22Rv1 (cell line): ENCODE measurements around the gene GALR1.

Source experiments
- ZFX ChIP-seq: fragments of 450-650 bp; IDR thresholded peaks from 2 replicates; pipeline ENCODE4 v1.6.1; 2017; ENCODE audit warnings: antibody characterized with exemption, borderline replicate concordance
- TF ChIP-seq, protein P1 (sequence below): fragments of 450-650 bp; IDR thresholded peaks from 2 replicates; pipeline ENCODE4 v1.5.1; 2017; ENCODE audit warnings: mild to moderate bottlenecking

DNA sequence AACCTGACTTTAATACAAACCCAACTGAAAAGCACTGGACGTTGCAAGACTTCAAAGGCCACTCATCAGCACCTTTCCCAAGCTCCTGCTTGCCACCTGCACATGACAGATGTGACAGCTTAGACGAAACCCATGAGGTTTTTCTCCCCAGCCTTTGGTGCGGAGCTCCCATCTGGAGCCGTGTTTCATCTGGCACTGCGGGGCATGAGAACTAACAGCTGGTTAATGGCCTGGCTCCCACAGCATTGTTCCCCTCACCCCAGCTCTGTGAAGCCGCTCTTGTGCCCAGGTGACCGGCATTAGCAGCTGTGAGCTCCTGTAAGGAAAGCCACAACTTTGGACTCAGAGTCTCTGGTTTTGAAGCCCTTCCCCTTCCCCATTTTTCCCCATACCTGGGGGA is 50.9 kb downstream of the GALR1 start:
- TF ChIP-seq, protein P1, sequence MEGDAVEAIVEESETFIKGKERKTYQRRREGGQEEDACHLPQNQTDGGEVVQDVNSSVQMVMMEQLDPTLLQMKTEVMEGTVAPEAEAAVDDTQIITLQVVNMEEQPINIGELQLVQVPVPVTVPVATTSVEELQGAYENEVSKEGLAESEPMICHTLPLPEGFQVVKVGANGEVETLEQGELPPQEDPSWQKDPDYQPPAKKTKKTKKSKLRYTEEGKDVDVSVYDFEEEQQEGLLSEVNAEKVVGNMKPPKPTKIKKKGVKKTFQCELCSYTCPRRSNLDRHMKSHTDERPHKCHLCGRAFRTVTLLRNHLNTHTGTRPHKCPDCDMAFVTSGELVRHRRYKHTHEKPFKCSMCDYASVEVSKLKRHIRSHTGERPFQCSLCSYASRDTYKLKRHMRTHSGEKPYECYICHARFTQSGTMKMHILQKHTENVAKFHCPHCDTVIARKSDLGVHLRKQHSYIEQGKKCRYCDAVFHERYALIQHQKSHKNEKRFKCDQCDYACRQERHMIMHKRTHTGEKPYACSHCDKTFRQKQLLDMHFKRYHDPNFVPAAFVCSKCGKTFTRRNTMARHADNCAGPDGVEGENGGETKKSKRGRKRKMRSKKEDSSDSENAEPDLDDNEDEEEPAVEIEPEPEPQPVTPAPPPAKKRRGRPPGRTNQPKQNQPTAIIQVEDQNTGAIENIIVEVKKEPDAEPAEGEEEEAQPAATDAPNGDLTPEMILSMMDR, result no peak
- TF ChIP-seq ZFX, result no peak
